Measurements from ENCODE around the gene C10orf105. TPM values are rescaled to one million over a fixed set of nuclear protein-coding genes. Genes with fewer than 3 reads are reported as not detected.
A peak's percentile ranks its signal among the peaks of the same experiment; 100 is the strongest.

C10orf105 gene
- total RNA-seq, 3 donors from 2014 or later (not counting 1 experiment from before 2014, with no cell fraction given) = 0.14 to 0.52 (median 0.40) TPM

DNA sequence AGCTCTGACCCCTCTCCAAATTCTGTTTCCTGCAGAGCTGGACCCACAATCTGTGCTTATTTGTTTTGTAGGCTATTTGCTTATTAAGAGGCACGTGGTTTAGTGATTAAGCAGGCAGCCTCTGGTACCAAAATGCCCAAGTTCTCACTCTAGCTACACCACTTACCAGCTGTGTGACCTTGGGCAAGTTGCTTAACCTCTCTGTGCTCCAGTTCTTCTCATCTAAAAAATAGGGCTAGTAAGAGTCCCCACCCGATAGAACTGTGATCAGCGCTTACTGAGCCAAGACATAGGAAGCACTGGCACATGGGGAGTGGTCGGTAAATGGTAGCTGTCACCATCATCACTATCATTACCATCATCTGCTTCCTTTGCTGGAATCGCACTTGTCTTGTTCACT lies 20.8 kb downstream of the C10orf105 start:
- Histone ChIP-seq H3K4me1 (ENCODE audit: control insufficient read depth, insufficient read depth, low read length) (peaks cover 85% of the 10 kb centered on the region), H3K27me3 (ENCODE audit: control insufficient read depth, insufficient read depth, low read length) (no peaks in the 10 kb centered on the region), H3K4me3 (ENCODE audit: low read length) (no peak overlapping the region), H3K27ac (ENCODE audit: low read length) (peak overlapping the region; percentile 27), H3K36me3 (ENCODE audit: control insufficient read depth, insufficient read depth, low read length) (no peaks in the 10 kb centered on the region), H3K9me3 (ENCODE audit: control insufficient read depth, insufficient read depth, low read length) (no peaks in the 10 kb centered on the region)
- DNase-seq (no peak), ATAC-seq (peak in 2 of 3 donors; percentile 2 to 10)
- H3K36me3 Mint-ChIP-seq = no peaks in the 10 kb centered on the region
- H3K4me3 Mint-ChIP-seq = peak overlapping the region; percentile 66
- peaks cover 44 to 67% of the 10 kb centered on the region in 2 donors for H3K4me1 Mint-ChIP-seq
- H3K27me3 Mint-ChIP-seq (ENCODE audit: low read depth in 2 of 2) = peaks cover 0 to 2% of the 10 kb centered on the region in 2 donors
- intact Hi-C loops (cut with micrococcal nuclease) = loop anchor here (5.0 kb wide), 1 partner anchor 44 kb away; no protein-coding TSS in a partner anchor
- H3K27ac Mint-ChIP-seq = peak overlapping the region; percentile 76 to 82
- no peaks in the 10 kb centered on the region for H3K9me3 Mint-ChIP-seq
- TF ChIP-seq, protein P1, sequence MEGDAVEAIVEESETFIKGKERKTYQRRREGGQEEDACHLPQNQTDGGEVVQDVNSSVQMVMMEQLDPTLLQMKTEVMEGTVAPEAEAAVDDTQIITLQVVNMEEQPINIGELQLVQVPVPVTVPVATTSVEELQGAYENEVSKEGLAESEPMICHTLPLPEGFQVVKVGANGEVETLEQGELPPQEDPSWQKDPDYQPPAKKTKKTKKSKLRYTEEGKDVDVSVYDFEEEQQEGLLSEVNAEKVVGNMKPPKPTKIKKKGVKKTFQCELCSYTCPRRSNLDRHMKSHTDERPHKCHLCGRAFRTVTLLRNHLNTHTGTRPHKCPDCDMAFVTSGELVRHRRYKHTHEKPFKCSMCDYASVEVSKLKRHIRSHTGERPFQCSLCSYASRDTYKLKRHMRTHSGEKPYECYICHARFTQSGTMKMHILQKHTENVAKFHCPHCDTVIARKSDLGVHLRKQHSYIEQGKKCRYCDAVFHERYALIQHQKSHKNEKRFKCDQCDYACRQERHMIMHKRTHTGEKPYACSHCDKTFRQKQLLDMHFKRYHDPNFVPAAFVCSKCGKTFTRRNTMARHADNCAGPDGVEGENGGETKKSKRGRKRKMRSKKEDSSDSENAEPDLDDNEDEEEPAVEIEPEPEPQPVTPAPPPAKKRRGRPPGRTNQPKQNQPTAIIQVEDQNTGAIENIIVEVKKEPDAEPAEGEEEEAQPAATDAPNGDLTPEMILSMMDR (IDR thresholded peaks at IDR 0.05) = no peak
- 49% methylated on average over 4 of the region's 5 CpGs for WGBS (ENCODE audit: insufficient coverage)

DNA sequence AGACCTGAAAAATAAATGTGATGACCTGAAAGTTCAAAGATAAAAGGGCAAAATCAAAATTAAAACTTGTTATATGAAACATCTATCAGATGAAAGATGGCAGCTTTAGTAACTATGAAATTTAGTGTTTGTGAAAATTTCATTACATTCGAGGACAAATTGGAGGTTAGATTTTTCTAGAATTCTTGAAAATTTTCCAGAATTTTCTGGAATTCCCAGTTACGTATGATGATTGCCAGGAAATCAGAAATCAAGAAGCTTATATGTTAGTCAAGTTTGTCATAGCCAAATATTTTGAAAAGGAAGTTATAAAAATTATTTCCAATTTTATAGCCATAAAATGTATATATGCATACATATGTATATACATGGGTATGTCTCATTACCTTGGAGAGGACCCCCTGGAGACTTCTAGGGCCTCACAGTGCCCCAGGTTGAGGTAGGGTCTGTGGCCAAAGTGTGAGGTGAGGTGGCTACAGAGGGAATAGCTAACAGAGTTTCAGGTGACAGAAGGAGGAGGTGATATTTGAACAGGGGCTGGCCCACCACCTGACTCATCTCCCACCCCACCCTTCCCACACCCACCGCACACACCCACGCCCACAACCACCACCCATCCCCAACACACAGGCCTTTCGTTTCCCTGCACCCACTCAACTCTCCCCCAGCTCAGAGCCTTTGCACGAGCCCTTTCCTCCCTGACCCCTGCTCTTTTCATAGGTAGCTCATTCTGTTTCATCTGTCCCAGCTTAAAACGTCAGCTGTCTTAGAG lies 21.5 kb downstream of the C10orf105 start:
- intact Hi-C loops (cut with micrococcal nuclease) = loop anchor here (5.0 kb wide), 1 partner anchor 44 kb away; no protein-coding TSS in a partner anchor
- peak; percentile 71 to 84 (median 75) for ATAC-seq
- Mint-ChIP-seq H3K4me3 (peak overlapping the region; percentile 66), H3K27ac (peak overlapping the region; percentile 76 to 82), H3K36me3 (no peaks in the 10 kb centered on the region), H3K9me3 (no peaks in the 10 kb centered on the region), H3K27me3 (ENCODE audit: low read depth in 2 of 2) (peaks cover 0 to 2% of the 10 kb centered on the region in 2 donors), H3K4me1 (peaks cover 44 to 71% of the 10 kb centered on the region in 2 donors)
- Histone ChIP-seq H3K9me3 (ENCODE audit: control insufficient read depth, insufficient read depth, low read length) (no peaks in the 10 kb centered on the region), H3K4me3 (ENCODE audit: low read length) (no peak overlapping the region), H3K36me3 (ENCODE audit: control insufficient read depth, insufficient read depth, low read length) (no peaks in the 10 kb centered on the region), H3K27ac (ENCODE audit: low read length) (peak overlapping the region; percentile 27), H3K27me3 (ENCODE audit: control insufficient read depth, insufficient read depth, low read length) (no peaks in the 10 kb centered on the region), H3K4me1 (ENCODE audit: control insufficient read depth, insufficient read depth, low read length) (peaks cover 88% of the 10 kb centered on the region)
- peak; percentile 62 to 69 for DNase-seq
- 22% methylated on average over 6 of the region's 7 CpGs for WGBS (ENCODE audit: insufficient coverage)
- TF ChIP-seq, protein P1 (IDR thresholded peaks at IDR 0.05) = no peak

DNA sequence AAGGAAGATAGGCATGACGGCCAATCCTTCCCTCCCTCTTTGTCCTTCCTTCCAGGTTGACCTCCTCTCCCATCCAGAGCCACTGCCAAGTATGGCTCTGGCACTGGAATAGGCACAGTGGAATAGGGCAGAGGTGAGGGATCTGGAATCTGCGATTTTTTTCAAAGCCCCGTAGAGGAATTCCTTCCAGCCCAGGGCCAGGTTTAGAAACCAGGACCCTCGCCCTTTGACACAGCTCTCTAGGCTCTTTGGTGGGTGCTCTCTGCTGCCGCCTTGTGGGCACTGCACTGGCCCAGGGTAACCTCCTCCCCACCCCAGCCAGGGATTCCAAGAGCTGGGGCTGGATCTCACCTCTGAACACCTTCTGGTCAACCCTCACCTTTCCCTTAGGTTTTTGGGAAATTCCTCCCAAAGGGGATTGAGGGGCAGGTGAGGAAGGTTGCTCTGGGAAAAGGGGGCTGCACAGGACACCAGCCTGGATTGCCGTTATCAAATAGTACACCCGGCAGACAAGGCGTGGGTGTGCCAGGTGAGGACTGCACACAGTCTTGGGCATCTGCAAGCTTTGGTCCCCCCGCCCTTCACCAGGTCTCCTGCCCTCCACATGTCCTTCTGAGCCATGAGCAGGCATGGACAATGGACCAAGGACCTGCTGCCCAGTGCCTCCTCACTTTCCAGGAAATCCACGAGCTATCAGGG lies 22.8 kb downstream of the C10orf105 start:
- intact Hi-C loops (cut with micrococcal nuclease) = loop anchor here (5.0 kb wide), 1 partner anchor 46 kb away; no protein-coding TSS in a partner anchor
- Histone ChIP-seq H3K27ac (ENCODE audit: low read length) (no peak overlapping the region), H3K36me3 (ENCODE audit: control insufficient read depth, insufficient read depth, low read length) (no peaks in the 10 kb centered on the region), H3K4me1 (ENCODE audit: control insufficient read depth, insufficient read depth, low read length) (peaks cover 83% of the 10 kb centered on the region), H3K27me3 (ENCODE audit: control insufficient read depth, insufficient read depth, low read length) (no peaks in the 10 kb centered on the region), H3K4me3 (ENCODE audit: low read length) (no peak overlapping the region), H3K9me3 (ENCODE audit: control insufficient read depth, insufficient read depth, low read length) (peaks cover under 1% of the 10 kb centered on the region)
- H3K27me3 Mint-ChIP-seq (ENCODE audit: low read depth in 2 of 2) = no peaks in the 10 kb centered on the region
- DNase-seq = peak; percentile 56 to 83
- peaks cover 44 to 64% of the 10 kb centered on the region in 2 donors for H3K4me1 Mint-ChIP-seq
- peak overlapping the region in 1 of 2 donors; percentile 82 for H3K27ac Mint-ChIP-seq
- H3K36me3 Mint-ChIP-seq = no peaks in the 10 kb centered on the region
- TF ChIP-seq, protein P1 (IDR thresholded peaks at IDR 0.05) = peak; percentile 85
- H3K4me3 Mint-ChIP-seq = peak overlapping the region; percentile 21
- no peaks in the 10 kb centered on the region for H3K9me3 Mint-ChIP-seq
- ATAC-seq = peak; percentile 37 to 58 (median 54)
- 64% methylated on average over 9 of the region's 10 CpGs for WGBS (ENCODE audit: insufficient coverage)

Data from natural killer cell (primary cell).